ENCODE results near the gene POLD4.

DNA sequence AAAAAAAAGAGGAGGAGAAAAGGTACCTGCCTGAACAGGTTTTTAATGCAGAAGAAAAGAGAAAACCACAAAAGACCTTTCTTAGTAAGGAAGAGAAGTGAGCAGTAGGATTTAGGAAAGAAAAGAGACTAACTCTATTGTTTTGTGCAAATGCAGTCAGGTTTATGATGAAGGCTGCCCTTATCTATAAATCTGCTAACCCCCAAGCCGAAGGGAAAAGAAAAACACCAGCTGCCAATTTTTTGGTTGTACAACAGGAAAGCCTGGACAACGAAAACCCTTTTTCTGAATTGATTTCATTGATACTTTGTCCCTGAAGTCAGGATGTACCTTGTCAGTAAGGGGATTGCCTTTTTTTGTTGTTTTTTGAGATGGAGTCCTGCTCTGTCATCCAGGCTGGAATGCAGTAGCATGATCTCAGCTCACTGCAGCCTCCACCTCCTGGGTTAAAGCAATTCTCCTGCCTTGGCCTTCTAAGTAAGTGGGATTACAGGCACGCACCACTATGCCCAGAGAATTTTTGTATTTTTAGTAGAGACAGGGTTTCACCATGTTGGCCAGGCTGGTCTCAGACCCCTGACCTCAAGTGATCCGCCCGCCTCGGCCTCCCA, 21.2 kb downstream of the POLD4 start:
- TF ChIP-seq POLR2A (IDR thresholded peaks at IDR 0.05; ENCODE audit: low read length) (no peak), GATA1 (IDR thresholded peaks at IDR 0.05; ENCODE audit: low read depth, low read length) (no peak)
